HepG2 (cell line): Measurements from ENCODE around the gene UBTF. TPM values are rescaled to one million over a fixed set of nuclear protein-coding genes. Genes with fewer than 3 reads are reported as not detected.

Experiments
- CBX5 ChIP-seq: sonication (generic); formaldehyde crosslinking; IDR thresholded peaks from 2 replicates; pipeline ENCODE4 v1.4.0; 2020; ENCODE audit warnings: missing genetic modification reagents, borderline replicate concordance
- GABPB1 ChIP-seq: IDR thresholded peaks from 2 replicates; pipeline ENCODE4 v1.6.1; 2016; ENCODE audit warnings: mild to moderate bottlenecking, missing genetic modification reagents, moderate library complexity, missing compliant biosample characterization
- HES4 ChIP-seq: sonication (generic); formaldehyde crosslinking; IDR thresholded peaks from 2 replicates; pipeline ENCODE4 v1.9.0; 2021; ENCODE audit warnings: mild to moderate bottlenecking, missing genetic modification reagents, borderline replicate concordance
- KDM4B ChIP-seq: sonication (generic); formaldehyde crosslinking; IDR thresholded peaks from 2 replicates; pipeline ENCODE4 v1.4.0; 2020; ENCODE audit warnings: missing genetic modification reagents
- KLF12 ChIP-seq: sonication (generic); formaldehyde crosslinking; IDR thresholded peaks from 2 replicates; pipeline ENCODE4 v1.4.0; 2020; ENCODE audit warnings: missing genetic modification reagents, borderline replicate concordance
- KLF6 ChIP-seq: IDR thresholded peaks from 2 replicates; pipeline ENCODE4 v1.8.0; 2016; ENCODE audit warnings: missing biosample characterization, missing genetic modification reagents
- MLLT10 ChIP-seq: sonication (generic); formaldehyde crosslinking; IDR thresholded peaks from 2 replicates; pipeline ENCODE4 v1.4.0; 2020; ENCODE audit warnings: missing genetic modification reagents
- MTA3 ChIP-seq: sonication (generic); formaldehyde crosslinking; IDR thresholded peaks from 2 replicates; pipeline ENCODE4 v1.4.0; 2020; ENCODE audit warnings: missing genetic modification reagents
- RBFOX2 ChIP-seq: fragments of 200-400 bp; formaldehyde crosslinking; IDR thresholded peaks from 2 replicates; pipeline ENCODE4 v1.6.1; 2017; ENCODE audit warnings: low read depth, mild to moderate bottlenecking, low read length
- SOX13 ChIP-seq, 3 experiments: fragments of 450-650 bp in 1 of 3; sonication (generic) in 1 of 3; formaldehyde crosslinking in 1 of 3; IDR thresholded peaks in 2 of 3; conservative IDR thresholded peaks in 1 of 3; 2 replicates each; pipeline versions ENCODE4 v1.5.0 to v1.6.1; 2016 to 2020; ENCODE audit warnings: antibody characterized with exemption in 1 of 3, mild to moderate bottlenecking in 1 of 3, missing compliant biosample characterization in 1 of 3, missing genetic modification reagents in 1 of 3, moderate library complexity in 1 of 3
- ZFP36L1 ChIP-seq: sonication (generic); formaldehyde crosslinking; IDR thresholded peaks from 2 replicates; pipeline ENCODE4 v1.8.0; 2022; ENCODE audit warnings: mild to moderate bottlenecking, missing genetic modification reagents, moderate library complexity
- ZNF605 ChIP-seq: sonication (generic); formaldehyde crosslinking; IDR thresholded peaks from 2 replicates; pipeline ENCODE4 v1.8.0; 2022; ENCODE audit warnings: mild to moderate bottlenecking, missing genetic modification reagents
- ZNF709 ChIP-seq: sonication (generic); formaldehyde crosslinking; IDR thresholded peaks from 2 replicates; pipeline ENCODE4 v1.5.0; 2020; ENCODE audit warnings: mild to moderate bottlenecking, missing genetic modification reagents
- ZSCAN30 ChIP-seq: sonication (generic); formaldehyde crosslinking; IDR thresholded peaks from 2 replicates; pipeline ENCODE4 v1.5.0; 2020; ENCODE audit warnings: mild to moderate bottlenecking, missing genetic modification reagents
- polyA plus RNA-seq, 8 experiments: library from polyadenylated mRNA; depleted of rRNA in 3 of 8; stranded (reverse) in 7 of 8; unstranded in 1 of 8; fragments of >200 nt; fragmentation: Illumina TruSeq in 4 of 8; extraction: Trizol in 4 of 8; gene quantifications; 2 replicates each; pipeline versions ENCODE4 v1.2.1 to v1.2.3, GENCODE V29; 2011 to 2016; ENCODE audit warnings: low read depth in 4 of 8, missing spikeins in 1 of 8, mixed read lengths in 1 of 8; ENCODE audit not compliant: insufficient read depth in 1 of 8
- total RNA-seq, 5 experiments: library from RNA; depleted of rRNA; stranded (reverse); fragments of >200 nt; fragmentation: Illumina TruSeq; extraction: Trizol; gene quantifications; 2 replicates each; pipeline ENCODE4 v1.2.3, GENCODE V29; 2016; ENCODE audit warnings: low read depth in 1 of 5
- TF ChIP-seq, protein P1 (sequence below): IDR thresholded peaks from 2 replicates; pipeline ENCODE4 v1.6.1; 2018; ENCODE audit warnings: missing genetic modification reagents
- TF ChIP-seq, protein P2 (sequence below): conservative IDR thresholded peaks from 2 replicates; pipeline ENCODE4 v1.6.1; 2018; ENCODE audit warnings: missing genetic modification reagents
- TF ChIP-seq, protein P3 (sequence below): IDR thresholded peaks from 2 replicates; pipeline ENCODE4 v1.6.1; 2016; ENCODE audit warnings: mild to moderate bottlenecking
- TF ChIP-seq, protein P4 (sequence below): fragments of 450-650 bp; IDR thresholded peaks from 2 replicates; pipeline ENCODE4 v1.6.1; 2016
- TF ChIP-seq, protein P5 (sequence below): sonication (generic); formaldehyde crosslinking; IDR thresholded peaks from 2 replicates; pipeline ENCODE4 v1.5.0; 2020; ENCODE audit warnings: mild to moderate bottlenecking, missing genetic modification reagents
- TF ChIP-seq, protein P6 (sequence below): sonication (generic); formaldehyde crosslinking; IDR thresholded peaks from 2 replicates; pipeline ENCODE4 v1.4.0; 2020; ENCODE audit warnings: mild to moderate bottlenecking, missing genetic modification reagents

The UBTF gene
- total and polyA plus RNA-seq, 2 of the 13 experiments (the other 11 are each of a cell fraction or from before 2014, with no cell fraction given) = 15.2 to 60.9 TPM

DNA sequence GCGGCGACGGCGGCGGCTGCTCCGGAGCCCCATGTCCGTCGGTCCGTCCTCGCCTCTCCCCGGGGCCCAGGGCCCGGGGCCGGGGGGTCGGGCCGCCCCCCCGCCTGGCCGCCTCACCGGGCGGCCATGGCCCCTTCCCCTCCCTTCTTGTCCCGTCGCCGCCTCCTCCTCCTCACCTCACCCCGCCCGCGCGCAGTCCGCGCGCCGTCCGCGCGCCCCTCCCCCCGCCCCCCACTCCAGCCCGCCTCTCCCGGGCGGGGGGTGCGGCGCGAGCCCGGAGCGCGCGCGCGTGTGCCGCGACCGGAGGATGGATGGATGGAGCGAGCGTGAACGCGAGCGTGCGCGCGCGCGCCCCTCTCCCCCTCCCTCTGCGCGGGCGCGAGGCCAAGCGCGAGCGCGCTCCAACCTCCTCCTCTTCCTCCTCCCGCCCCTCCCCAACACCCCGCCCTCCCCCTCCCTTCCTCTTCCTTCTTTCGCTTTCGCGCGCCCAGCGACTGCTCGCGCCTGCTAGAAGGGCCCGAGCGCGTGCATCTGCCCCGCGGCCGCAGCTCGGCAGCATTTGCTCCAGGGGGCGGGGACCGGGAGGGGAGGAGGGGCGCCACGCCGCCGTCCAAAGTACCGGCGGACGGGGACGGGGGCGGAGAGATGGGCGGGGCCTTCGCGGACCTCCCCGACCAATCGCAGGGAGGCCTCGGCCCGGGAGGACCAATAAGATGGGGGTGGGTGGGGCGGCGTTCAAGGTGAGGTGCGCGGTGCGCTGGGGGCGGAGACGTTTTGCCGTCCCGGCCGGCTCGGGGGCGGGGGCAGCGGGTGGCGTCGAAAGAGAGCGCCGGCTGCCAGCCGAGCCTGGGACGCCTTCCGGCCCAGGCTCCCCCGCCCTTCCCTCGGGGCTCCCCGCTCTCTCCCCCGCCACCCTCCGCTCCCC, 19.7 kb downstream of the UBTF start, which contains the start of gene ATXN7L3 (continued):
- TF ChIP-seq, protein P1, sequence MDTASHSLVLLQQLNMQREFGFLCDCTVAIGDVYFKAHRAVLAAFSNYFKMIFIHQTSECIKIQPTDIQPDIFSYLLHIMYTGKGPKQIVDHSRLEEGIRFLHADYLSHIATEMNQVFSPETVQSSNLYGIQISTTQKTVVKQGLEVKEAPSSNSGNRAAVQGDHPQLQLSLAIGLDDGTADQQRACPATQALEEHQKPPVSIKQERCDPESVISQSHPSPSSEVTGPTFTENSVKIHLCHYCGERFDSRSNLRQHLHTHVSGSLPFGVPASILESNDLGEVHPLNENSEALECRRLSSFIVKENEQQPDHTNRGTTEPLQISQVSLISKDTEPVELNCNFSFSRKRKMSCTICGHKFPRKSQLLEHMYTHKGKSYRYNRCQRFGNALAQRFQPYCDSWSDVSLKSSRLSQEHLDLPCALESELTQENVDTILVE (CRISPR knock-in tag) = peak; percentile 99
- TF ChIP-seq, protein P2, sequence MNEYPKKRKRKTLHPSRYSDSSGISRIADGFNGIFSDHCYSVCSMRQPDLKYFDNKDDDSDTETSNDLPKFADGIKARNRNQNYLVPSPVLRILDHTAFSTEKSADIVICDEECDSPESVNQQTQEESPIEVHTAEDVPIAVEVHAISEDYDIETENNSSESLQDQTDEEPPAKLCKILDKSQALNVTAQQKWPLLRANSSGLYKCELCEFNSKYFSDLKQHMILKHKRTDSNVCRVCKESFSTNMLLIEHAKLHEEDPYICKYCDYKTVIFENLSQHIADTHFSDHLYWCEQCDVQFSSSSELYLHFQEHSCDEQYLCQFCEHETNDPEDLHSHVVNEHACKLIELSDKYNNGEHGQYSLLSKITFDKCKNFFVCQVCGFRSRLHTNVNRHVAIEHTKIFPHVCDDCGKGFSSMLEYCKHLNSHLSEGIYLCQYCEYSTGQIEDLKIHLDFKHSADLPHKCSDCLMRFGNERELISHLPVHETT (CRISPR knock-in tag) = peak; percentile 95
- TF ChIP-seq SOX13 (IDR thresholded peaks at IDR 0.05) = peak; percentile 36; the same call in 1 of the 2 replicates
- TF ChIP-seq SOX13 (CRISPR knock-in tag; conservative IDR thresholded peaks at IDR 0.05 in 1 of 2, IDR thresholded peaks at IDR 0.05 in 1 of 2) = no peak; a peak in 1 of 4 replicates
- peak; percentile 93 for TF ChIP-seq GABPB1 (CRISPR knock-in tag)
- TF ChIP-seq, protein P3, sequence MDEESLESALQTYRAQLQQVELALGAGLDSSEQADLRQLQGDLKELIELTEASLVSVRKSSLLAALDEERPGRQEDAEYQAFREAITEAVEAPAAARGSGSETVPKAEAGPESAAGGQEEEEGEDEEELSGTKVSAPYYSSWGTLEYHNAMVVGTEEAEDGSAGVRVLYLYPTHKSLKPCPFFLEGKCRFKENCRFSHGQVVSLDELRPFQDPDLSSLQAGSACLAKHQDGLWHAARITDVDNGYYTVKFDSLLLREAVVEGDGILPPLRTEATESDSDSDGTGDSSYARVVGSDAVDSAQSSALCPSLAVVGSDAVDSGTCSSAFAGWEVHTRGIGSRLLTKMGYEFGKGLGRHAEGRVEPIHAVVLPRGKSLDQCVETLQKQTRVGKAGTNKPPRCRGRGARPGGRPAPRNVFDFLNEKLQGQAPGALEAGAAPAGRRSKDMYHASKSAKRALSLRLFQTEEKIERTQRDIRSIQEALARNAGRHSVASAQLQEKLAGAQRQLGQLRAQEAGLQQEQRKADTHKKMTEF = 0 out of 2 replicates have a peak, but pooled peaks have one; percentile 77
- no peak for TF ChIP-seq ZNF605 (CRISPR knock-in tag)
- peak; percentile 83; the same call in 1 of the 2 replicates for TF ChIP-seq KLF12 (CRISPR knock-in tag)
- TF ChIP-seq, protein P4, sequence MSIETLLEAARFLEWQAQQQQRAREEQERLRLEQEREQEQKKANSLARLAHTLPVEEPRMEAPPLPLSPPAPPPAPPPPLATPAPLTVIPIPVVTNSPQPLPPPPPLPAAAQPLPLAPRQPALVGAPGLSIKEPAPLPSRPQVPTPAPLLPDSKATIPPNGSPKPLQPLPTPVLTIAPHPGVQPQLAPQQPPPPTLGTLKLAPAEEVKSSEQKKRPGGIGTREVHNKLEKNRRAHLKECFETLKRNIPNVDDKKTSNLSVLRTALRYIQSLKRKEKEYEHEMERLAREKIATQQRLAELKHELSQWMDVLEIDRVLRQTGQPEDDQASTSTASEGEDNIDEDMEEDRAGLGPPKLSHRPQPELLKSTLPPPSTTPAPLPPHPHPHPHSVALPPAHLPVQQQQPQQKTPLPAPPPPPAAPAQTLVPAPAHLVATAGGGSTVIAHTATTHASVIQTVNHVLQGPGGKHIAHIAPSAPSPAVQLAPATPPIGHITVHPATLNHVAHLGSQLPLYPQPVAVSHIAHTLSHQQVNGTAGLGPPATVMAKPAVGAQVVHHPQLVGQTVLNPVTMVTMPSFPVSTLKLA = peak; percentile 25; the same call in 1 of the 2 replicates
- no peak for TF ChIP-seq CBX5 (CRISPR knock-in tag)
- peak; percentile 56; the same call in 1 of the 2 replicates for TF ChIP-seq KDM4B
- no peak for TF ChIP-seq ZNF709
- TF ChIP-seq, protein P5, sequence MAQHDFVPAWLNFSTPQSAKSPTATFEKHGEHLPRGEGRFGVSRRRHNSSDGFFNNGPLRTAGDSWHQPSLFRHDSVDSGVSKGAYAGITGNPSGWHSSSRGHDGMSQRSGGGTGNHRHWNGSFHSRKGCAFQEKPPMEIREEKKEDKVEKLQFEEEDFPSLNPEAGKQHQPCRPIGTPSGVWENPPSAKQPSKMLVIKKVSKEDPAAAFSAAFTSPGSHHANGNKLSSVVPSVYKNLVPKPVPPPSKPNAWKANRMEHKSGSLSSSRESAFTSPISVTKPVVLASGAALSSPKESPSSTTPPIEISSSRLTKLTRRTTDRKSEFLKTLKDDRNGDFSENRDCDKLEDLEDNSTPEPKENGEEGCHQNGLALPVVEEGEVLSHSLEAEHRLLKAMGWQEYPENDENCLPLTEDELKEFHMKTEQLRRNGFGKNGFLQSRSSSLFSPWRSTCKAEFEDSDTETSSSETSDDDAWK = no peak
- TF ChIP-seq KLF6 (CRISPR knock-in tag) = peak; percentile 72; the same call in 1 of the 2 replicates
- TF ChIP-seq, protein P6, sequence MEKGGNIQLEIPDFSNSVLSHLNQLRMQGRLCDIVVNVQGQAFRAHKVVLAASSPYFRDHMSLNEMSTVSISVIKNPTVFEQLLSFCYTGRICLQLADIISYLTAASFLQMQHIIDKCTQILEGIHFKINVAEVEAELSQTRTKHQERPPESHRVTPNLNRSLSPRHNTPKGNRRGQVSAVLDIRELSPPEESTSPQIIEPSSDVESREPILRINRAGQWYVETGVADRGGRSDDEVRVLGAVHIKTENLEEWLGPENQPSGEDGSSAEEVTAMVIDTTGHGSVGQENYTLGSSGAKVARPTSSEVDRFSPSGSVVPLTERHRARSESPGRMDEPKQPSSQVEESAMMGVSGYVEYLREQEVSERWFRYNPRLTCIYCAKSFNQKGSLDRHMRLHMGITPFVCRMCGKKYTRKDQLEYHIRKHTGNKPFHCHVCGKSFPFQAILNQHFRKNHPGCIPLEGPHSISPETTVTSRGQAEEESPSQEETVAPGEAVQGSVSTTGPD (CRISPR knock-in tag) = no peak
- TF ChIP-seq MTA3 (CRISPR knock-in tag) = no peak
- TF ChIP-seq HES4 = no peak
- TF ChIP-seq ZFP36L1 (CRISPR knock-in tag) = no peak
- no peak for TF ChIP-seq ZSCAN30 (CRISPR knock-in tag)
- TF ChIP-seq RBFOX2 = peak; percentile 80
- no peak for TF ChIP-seq MLLT10 (CRISPR knock-in tag)
